Immature natural killer cell (primary cell): ENCODE data around the gene OR4B1. TPM values are rescaled to one million over a fixed set of nuclear protein-coding genes. Genes with fewer than 3 reads are reported as not detected.
"Not testable (repeated sequence)": the region's sequence is repeated elsewhere in the genome, so short reads cannot be mapped to it uniquely, and the experiment has no call there.

Experiments used
- DNase-seq, 3 donors: peaks; one replicate each; pipeline ENCODE4 v3.0.0; 2022; ENCODE audit warnings: mixed read lengths in 1 of 3
- H3K27ac Mint-ChIP-seq, 6 donors: one replicate each; pipeline ENCODE4 v1.8.0; 2020; ENCODE audit warnings: mixed read lengths in 6 of 6, mild to moderate bottlenecking in 5 of 6, inconsistent platforms in 4 of 6, moderate library complexity in 3 of 6
- H3K27me3 Mint-ChIP-seq, 3 donors: one replicate each; pipeline ENCODE4 v1.8.0; 2020 to 2021; ENCODE audit warnings: low read depth in 3 of 3, mild to moderate bottlenecking in 3 of 3, mixed read lengths in 3 of 3, moderate library complexity in 3 of 3, inconsistent platforms in 1 of 3
- H3K36me3 Mint-ChIP-seq, 3 donors: one replicate each; pipeline ENCODE4 v1.8.0; 2020; ENCODE audit warnings: mixed read lengths in 3 of 3, inconsistent platforms in 2 of 3, mild to moderate bottlenecking in 2 of 3
- H3K4me1 Mint-ChIP-seq, 2 donors: one replicate each; pipeline ENCODE4 v1.8.0; 2020; ENCODE audit warnings: inconsistent platforms in 2 of 2, mild to moderate bottlenecking in 2 of 2, mixed read lengths in 2 of 2, moderate library complexity in 1 of 2
- H3K4me3 Mint-ChIP-seq, 5 donors: one replicate each; pipeline ENCODE4 v1.8.0; 2020; ENCODE audit warnings: mild to moderate bottlenecking in 5 of 5, mixed read lengths in 5 of 5, inconsistent platforms in 3 of 5, moderate library complexity in 3 of 5
- H3K9me3 Mint-ChIP-seq, 6 donors: one replicate each; pipeline ENCODE4 v1.8.0; 2020; ENCODE audit warnings: mild to moderate bottlenecking in 6 of 6, mixed read lengths in 6 of 6, inconsistent platforms in 4 of 6, moderate library complexity in 3 of 6
- polyA plus RNA-seq, 3 donors: library from polyadenylated mRNA; unstranded; fragments of 300-500 nt; fragmentation: Illumina TruSeq; gene quantifications; one replicate each; pipeline ENCODE4 v1.2.3, GENCODE V29; 2021

Gene OR4B1
- not detected for polyA plus RNA-seq

GRCh38 chr11:48216510-48216909 lies at the start of gene OR4B1:
Gene OR4B1 (plus strand): TSS chr11:48216810. CDS start chr11:48216810, 0 bp downstream.
- DNase-seq, result no peak
- Mint-ChIP-seq H3K27ac (no peak within 1 kb of the TSS), H3K27me3 (peaks cover 0 to 11% (median 7%) of the 10 kb centered on the region in 3 donors), H3K36me3 (no peaks in the 10 kb centered on the region), H3K9me3 (peaks cover 0 to 2% (median 0%) of the 10 kb centered on the region in 6 donors), H3K4me1 (no peaks in the 10 kb centered on the region), H3K4me3 (no peak within 1 kb of the TSS)

GRCh38 chr11:48167380-48167779 lies 49.2 kb upstream of the OR4B1 start:
- Mint-ChIP-seq H3K36me3 (peaks cover 35 to 55% (median 49%) of the 10 kb centered on the region in 3 donors), H3K4me1 (peaks cover 21 to 24% of the 10 kb centered on the region in 2 donors), H3K27me3 (peaks cover 4 to 5% (median 5%) of the 10 kb centered on the region in 3 donors), H3K4me3 (no peak overlapping the region), H3K9me3 (no peaks in the 10 kb centered on the region), H3K27ac (peak overlapping the region in 1 of 6 donors; percentile 12)
- DNase-seq, result no peak

- peaks cover 5 to 7% (median 5%) of the 10 kb centered on the region in 3 donors for H3K27me3 Mint-ChIP-seq
- H3K4me1 Mint-ChIP-seq, result peaks cover 22 to 24% of the 10 kb centered on the region in 2 donors
- H3K4me3 Mint-ChIP-seq, result no peak overlapping the region
- H3K9me3 Mint-ChIP-seq, result no peaks in the 10 kb centered on the region
- DNase-seq, result no peak
- peaks cover 29 to 42% (median 38%) of the 10 kb centered on the region in 3 donors for H3K36me3 Mint-ChIP-seq
- H3K27ac Mint-ChIP-seq, result peak overlapping the region in 1 of 6 donors; percentile 0
Observed at GRCh38 chr11:48168815-48169214, 47.8 kb upstream of the OR4B1 start.

- Mint-ChIP-seq H3K9me3 (no peaks in the 10 kb centered on the region), H3K36me3 (peaks cover 25 to 37% (median 33%) of the 10 kb centered on the region in 3 donors), H3K27me3 (peaks cover 5 to 7% (median 5%) of the 10 kb centered on the region in 3 donors), H3K4me3 (no peak overlapping the region), H3K27ac (peak overlapping the region in 2 of 6 donors; percentile 0 to 32), H3K4me1 (peaks cover 22 to 24% of the 10 kb centered on the region in 2 donors)
- no peak for DNase-seq
Observed at GRCh38 chr11:48169259-48169658, 47.4 kb upstream of the OR4B1 start.

GRCh38 chr11:48169717-48170116 lies 46.9 kb upstream of the OR4B1 start:
- DNase-seq, result no peak
- H3K9me3 Mint-ChIP-seq, result no peaks in the 10 kb centered on the region
- H3K36me3 Mint-ChIP-seq, result peaks cover 24 to 36% (median 32%) of the 10 kb centered on the region in 3 donors
- peaks cover 22 to 24% of the 10 kb centered on the region in 2 donors for H3K4me1 Mint-ChIP-seq
- peak overlapping the region in 2 of 6 donors; percentile 32 to 82 for H3K27ac Mint-ChIP-seq
- peaks cover 5 to 7% (median 5%) of the 10 kb centered on the region in 3 donors for H3K27me3 Mint-ChIP-seq
- no peak overlapping the region for H3K4me3 Mint-ChIP-seq

GRCh38 chr11:48170241-48171233 lies 46.1 kb upstream of the OR4B1 start:
- Mint-ChIP-seq H3K27me3 (peaks cover 5 to 9% (median 7%) of the 10 kb centered on the region in 3 donors), H3K4me1 (peaks cover 22 to 24% of the 10 kb centered on the region in 2 donors), H3K36me3 (peaks cover 24 to 28% (median 25%) of the 10 kb centered on the region in 3 donors), H3K4me3 (no peak overlapping the region), H3K27ac (peak overlapping the region in 5 of 6 donors; percentile 2 to 82 (median 14)), H3K9me3 (no peaks in the 10 kb centered on the region)
- peak in 1 of 3 donors; percentile 5 for DNase-seq

GRCh38 chr11:48172818-48173609 lies 43.6 kb upstream of the OR4B1 start:
- peaks cover 22 to 24% of the 10 kb centered on the region in 2 donors for H3K4me1 Mint-ChIP-seq
- H3K4me3 Mint-ChIP-seq, result no peak overlapping the region
- DNase-seq, result peak; percentile 11 to 30 (median 28)
- H3K36me3 Mint-ChIP-seq, result peaks cover 4 to 9% (median 8%) of the 10 kb centered on the region in 3 donors
- no peaks in the 10 kb centered on the region for H3K9me3 Mint-ChIP-seq
- peaks cover 7 to 10% (median 7%) of the 10 kb centered on the region in 3 donors for H3K27me3 Mint-ChIP-seq
- peak overlapping the region in 2 of 6 donors; percentile 16 to 30 for H3K27ac Mint-ChIP-seq

GRCh38 chr11:48177661-48178060 lies 38.9 kb upstream of the OR4B1 start:
- Mint-ChIP-seq H3K4me3 (no peak overlapping the region), H3K4me1 (peaks cover 0 to 2% of the 10 kb centered on the region in 2 donors), H3K9me3 (no peaks in the 10 kb centered on the region), H3K27me3 (peaks cover 2 to 5% (median 3%) of the 10 kb centered on the region in 3 donors), H3K36me3 (no peaks in the 10 kb centered on the region), H3K27ac (no peak overlapping the region)
- DNase-seq, result no peak

GRCh38 chr11:48180627-48181026 lies 36.0 kb upstream of the OR4B1 start:
- H3K4me3 Mint-ChIP-seq, result no peak overlapping the region
- no peaks in the 10 kb centered on the region for H3K4me1 Mint-ChIP-seq
- H3K27me3 Mint-ChIP-seq, result peaks cover 0 to 6% (median 1%) of the 10 kb centered on the region in 3 donors
- no peak for DNase-seq
- no peak overlapping the region for H3K27ac Mint-ChIP-seq
- H3K9me3 Mint-ChIP-seq, result no peaks in the 10 kb centered on the region
- H3K36me3 Mint-ChIP-seq, result no peaks in the 10 kb centered on the region

GRCh38 chr11:48182860-48183526 lies 33.6 kb upstream of the OR4B1 start:
- Mint-ChIP-seq H3K4me3 (no peak overlapping the region), H3K4me1 (no peaks in the 10 kb centered on the region), H3K27me3 (peaks cover 0 to 3% (median under 1%) of the 10 kb centered on the region in 3 donors), H3K36me3 (no peaks in the 10 kb centered on the region), H3K27ac (no peak overlapping the region), H3K9me3 (no peaks in the 10 kb centered on the region)
- no peak for DNase-seq

GRCh38 chr11:48184452-48184851 lies 32.2 kb upstream of the OR4B1 start:
- Mint-ChIP-seq H3K36me3 (no peaks in the 10 kb centered on the region), H3K4me3 (no peak overlapping the region), H3K27ac (no peak overlapping the region)

GRCh38 chr11:48190906-48191654 lies 25.5 kb upstream of the OR4B1 start:
- not testable (repeated sequence) for H3K4me1 Mint-ChIP-seq, H3K36me3 Mint-ChIP-seq, H3K27me3 Mint-ChIP-seq, H3K27ac Mint-ChIP-seq, DNase-seq
- H3K9me3 Mint-ChIP-seq, result peaks cover 0 to 14% (median 1%) of the 10 kb centered on the region in 6 donors
- peak overlapping the region in 1 of 5 donors; percentile 30 for H3K4me3 Mint-ChIP-seq

More at GRCh38 chr11:48184452-48184851, 32.2 kb upstream of the OR4B1 start:
- Mint-ChIP-seq H3K27me3 (peaks cover 0 to 3% (median 2%) of the 10 kb centered on the region in 3 donors), H3K9me3 (no peaks in the 10 kb centered on the region), H3K4me1 (no peaks in the 10 kb centered on the region)
- no peak for DNase-seq
